Liver (tissue), 4 donors: ENCODE data around the gene TXNIP. TPM values are rescaled to one million over a fixed set of nuclear protein-coding genes. Genes with fewer than 3 reads are reported as not detected.

Experiments
- polyA plus RNA-seq, 2 donors: library from polyadenylated mRNA; stranded (reverse) in 1 of 2; unstranded in 1 of 2; fragments of 200-250 nt in 1 of 2; fragments of >200 nt in 1 of 2; fragmentation: Nextera tagmentation in 1 of 2; extraction: Ambion mirVana in 1 of 2; gene quantifications; one replicate each; pipeline versions ENCODE4 v1.2.1 to v1.2.3, GENCODE V29; 2013 to 2015
- total RNA-seq, 2 donors: library from RNA; depleted of rRNA; stranded (reverse); fragments of >200 nt; gene quantifications; one replicate each; pipeline ENCODE4 v1.2.3, GENCODE V29; 2014
- donor health status: healthy.
- donor health status: healthy.
- donor health status: healthy.

Gene TXNIP
- total and polyA plus RNA-seq, 4 donors: 53.8 to 223 (median 92.0) TPM

Other genes starting within 250 kb of the TXNIP start
- gene RNF115, start 172.5 kb downstream of the TXNIP start, total RNA-seq: 10 to 100 TPM in 1 of 2 donors, 1 to 10 TPM in 1; 8.5 to 10.0 TPM
- gene RNF115, start 172.5 kb downstream of the TXNIP start, polyA plus RNA-seq: 1 to 10 TPM; 3.2 to 6.7 TPM
- 10 to 100 TPM; 12.6 to 22.0 TPM for gene POLR3C, start 172.4 kb downstream of the TXNIP start, total RNA-seq
- 1 to 10 TPM; 6.3 to 8.5 TPM for gene POLR3C, start 172.4 kb downstream of the TXNIP start, polyA plus RNA-seq
- gene NUDT17, start 150.9 kb downstream of the TXNIP start, total RNA-seq: 1 to 10 TPM in 1 of 2 donors, under 1 TPM in 1; 0.59 to 2.1 TPM
- gene NUDT17, start 150.9 kb downstream of the TXNIP start, polyA plus RNA-seq: 1 to 10 TPM in 1 of 2 donors, under 1 TPM in 1; 0.78 to 1.3 TPM
- 1 to 10 TPM; 1.7 to 3.4 TPM for gene PIAS3, start 137.5 kb downstream of the TXNIP start, total RNA-seq
- gene PIAS3, start 137.5 kb downstream of the TXNIP start, polyA plus RNA-seq: 1 to 10 TPM; 4.5 to 6.3 TPM
- gene ANKRD35, start 110.7 kb downstream of the TXNIP start, total RNA-seq: 1 to 10 TPM in 1 of 2 donors, under 1 TPM in 1; 0.05 to 1.2 TPM
- 1 to 10 TPM; 1.6 to 1.9 TPM for gene ANKRD35, start 110.7 kb downstream of the TXNIP start, polyA plus RNA-seq
- gene ITGA10, start 86.5 kb downstream of the TXNIP start, total RNA-seq: 1 to 10 TPM in 1 of 2 donors, under 1 TPM in 1; 0.23 to 2.2 TPM
- under 1 TPM; 0.20 to 0.61 TPM for gene ITGA10, start 86.5 kb downstream of the TXNIP start, polyA plus RNA-seq
- 10 to 100 TPM; 13.4 to 18.2 TPM for gene PEX11B, start 77.9 kb downstream of the TXNIP start, total RNA-seq
- 10 to 100 TPM; 14.0 to 21.0 TPM for gene PEX11B, start 77.9 kb downstream of the TXNIP start, polyA plus RNA-seq
- gene RBM8A, start 69.1 kb downstream of the TXNIP start, total RNA-seq: 10 to 100 TPM; 48.8 to 62.5 TPM
- 10 to 100 TPM; 52.6 to 66.2 TPM for gene RBM8A, start 69.1 kb downstream of the TXNIP start, polyA plus RNA-seq
- gene LIX1L, start 38.6 kb downstream of the TXNIP start, total RNA-seq: 1 to 10 TPM; 6.5 to 8.6 TPM
- gene LIX1L, start 38.6 kb downstream of the TXNIP start, polyA plus RNA-seq: 1 to 10 TPM; 4.6 to 6.0 TPM
- under 1 TPM in 1 of 2 donors, not detected in 1; 0.17 TPM for gene ANKRD34A, start 32.0 kb downstream of the TXNIP start, total RNA-seq
- gene ANKRD34A, start 32.0 kb downstream of the TXNIP start, polyA plus RNA-seq: under 1 TPM; 0.06 to 0.13 TPM
- gene POLR3GL, start 31.9 kb downstream of the TXNIP start, total RNA-seq: 10 to 100 TPM; 11.9 to 12.7 TPM
- gene POLR3GL, start 31.9 kb downstream of the TXNIP start, polyA plus RNA-seq: 10 to 100 TPM; 19.8 to 23.4 TPM
- 10 to 100 TPM; 68.0 to 80.5 TPM for gene HJV, start 25.2 kb upstream of the TXNIP start, total RNA-seq
- 100 to 1,000 TPM; 115 to 138 TPM for gene HJV, start 25.2 kb upstream of the TXNIP start, polyA plus RNA-seq
- 1 to 10 TPM in 1 of 2 donors, under 1 TPM in 1; 0.89 to 1.9 TPM for gene NBPF10, start 148.2 kb upstream of the TXNIP start, total RNA-seq
- gene NBPF10, start 148.2 kb upstream of the TXNIP start, polyA plus RNA-seq: under 1 TPM; 0.39 to 0.57 TPM
- gene NOTCH2NLA, start 232.4 kb upstream of the TXNIP start, total RNA-seq: 10 to 100 TPM; 20.0 to 48.7 TPM
- gene NOTCH2NLA, start 232.4 kb upstream of the TXNIP start, polyA plus RNA-seq: 10 to 100 TPM in 1 of 2 donors, 1 to 10 TPM in 1; 6.3 to 20.6 TPM